GM23338 (cell line): ENCODE results near the gene OR8G1. TPM values are rescaled to one million over a fixed set of nuclear protein-coding genes. Genes with fewer than 3 reads are reported as not detected.

ENCODE experiments used
- ATAC-seq: fragments of 200-7000 bp; cut with Tn5 transposase; 3 replicates; pipeline ENCODE4 v1.9.1; 2020
- DNase-seq: peaks from one replicate; pipeline ENCODE4 v3.0.0-alpha.2; 2015; ENCODE audit warnings: low spot score
- H2AFZ ChIP-seq: fragments of 200-600 bp; sonication (generic); 2 replicates; pipeline ENCODE4 v1.8.0; 2016; ENCODE audit warnings: antibody characterized with exemption, mild to moderate bottlenecking, moderate library complexity
- H3F3A ChIP-seq: fragments of 200-600 bp; sonication (generic); replicated peaks from 2 replicates; pipeline ENCODE4 v1.8.0; 2017; ENCODE audit warnings: antibody characterized with exemption, mixed run types, low read depth
- H3K27ac ChIP-seq: fragments of 200-600 bp; sonication (generic); 2 replicates; pipeline ENCODE4 v1.6.1; 2016; ENCODE audit warnings: low read depth
- H3K27me3 ChIP-seq: fragments of 200-600 bp; sonication (generic); 2 replicates; pipeline ENCODE4 v1.8.0; 2016; ENCODE audit warnings: mild to moderate bottlenecking, mixed run types, moderate library complexity; ENCODE audit not compliant: insufficient read depth
- H3K36me3 ChIP-seq: fragments of 200-600 bp; sonication (generic); 2 replicates; pipeline ENCODE4 v1.8.0; 2016; ENCODE audit warnings: mild to moderate bottlenecking; ENCODE audit not compliant: insufficient read depth
- H3K4me1 ChIP-seq: fragments of 200-600 bp; sonication (generic); 2 replicates; pipeline ENCODE4 v1.8.0; 2016; ENCODE audit warnings: mild to moderate bottlenecking, moderate library complexity; ENCODE audit not compliant: insufficient read depth
- H3K4me2 ChIP-seq: fragments of 200-600 bp; sonication (generic); 2 replicates; pipeline ENCODE4 v1.7.1; 2017; ENCODE audit warnings: mixed run types
- H3K4me3 ChIP-seq: fragments of 200-600 bp; sonication (generic); 2 replicates; pipeline ENCODE4 v1.6.1; 2016; ENCODE audit warnings: mixed run types
- H3K79me2 ChIP-seq: fragments of 200-600 bp; sonication (generic); replicated peaks from 2 replicates; pipeline ENCODE4 v1.8.0; 2017; ENCODE audit warnings: mild to moderate bottlenecking; ENCODE audit not compliant: insufficient read depth
- H3K9me2 ChIP-seq: fragments of 200-600 bp; sonication (generic); 2 replicates; pipeline ENCODE4 v1.8.0; 2017; ENCODE audit not compliant: insufficient read depth
- H4K20me1 ChIP-seq: fragments of 200-600 bp; sonication (generic); replicated peaks from 2 replicates; pipeline ENCODE4 v1.8.0; 2017; ENCODE audit warnings: mild to moderate bottlenecking; ENCODE audit not compliant: insufficient read depth
- H3K27ac Mint-ChIP-seq: 2 replicates; pipeline ENCODE4 v1.8.0; 2020; ENCODE audit warnings: inconsistent platforms, mild to moderate bottlenecking, moderate library complexity, mixed read lengths
- H3K27me3 Mint-ChIP-seq: 3 replicates; pipeline ENCODE4 v1.8.0; 2022; ENCODE audit warnings: low read depth, mild to moderate bottlenecking, moderate library complexity, mixed read lengths, inconsistent platforms; ENCODE audit not compliant: insufficient read depth, poor library complexity
- H3K36me3 Mint-ChIP-seq: 3 replicates; pipeline ENCODE4 v1.8.0; 2021; ENCODE audit warnings: low read depth, mild to moderate bottlenecking, inconsistent platforms, moderate library complexity, mixed read lengths
- H3K4me1 Mint-ChIP-seq: 3 replicates; pipeline ENCODE4 v1.8.0; 2020; ENCODE audit warnings: mild to moderate bottlenecking, inconsistent platforms, mixed read lengths
- H3K4me3 Mint-ChIP-seq: 3 replicates; pipeline ENCODE4 v1.8.0; 2021; ENCODE audit warnings: moderate library complexity, mild to moderate bottlenecking, inconsistent platforms, mixed read lengths
- H3K9me3 Mint-ChIP-seq: 3 replicates; pipeline ENCODE4 v1.8.0; 2020; ENCODE audit warnings: moderate library complexity, mild to moderate bottlenecking, inconsistent platforms, mixed read lengths
- EZH2 ChIP-seq: fragments of 200-600 bp; sonication (generic); IDR thresholded peaks from one replicate; pipeline ENCODE4 v1.8.0; 2017; ENCODE audit warnings: antibody characterized with exemption, mild to moderate bottlenecking, low read depth; ENCODE audit not compliant: unreplicated experiment
- JUNB ChIP-seq: IDR thresholded peaks from one replicate; pipeline ENCODE4 v1.6.1; 2016; ENCODE audit warnings: antibody characterized with exemption; ENCODE audit not compliant: unreplicated experiment
- NANOG ChIP-seq: IDR thresholded peaks from 2 replicates; pipeline ENCODE4 v1.6.1; 2016; ENCODE audit warnings: antibody characterized with exemption, borderline replicate concordance
- STAT1 ChIP-seq: IDR thresholded peaks from one replicate; pipeline ENCODE4 v1.6.1; 2016; ENCODE audit warnings: antibody characterized with exemption; ENCODE audit not compliant: unreplicated experiment
- ZNF114 ChIP-seq: fragments of 250-450 bp; sonication (Bioruptor Pico); IDR thresholded peaks from 2 replicates; pipeline ENCODE4 v1.5.0; 2020; ENCODE audit warnings: mild to moderate bottlenecking, moderate library complexity
- polyA plus RNA-seq: library from polyadenylated mRNA; unstranded; fragments of >200 nt; fragmentation: Nextera tagmentation; extraction: Ambion mirVana; gene quantifications from 2 replicates; pipeline ENCODE4 v1.2.1, GENCODE V29; 2016
- total RNA-seq: library from RNA; depleted of rRNA; stranded (reverse); fragments of >200 nt; shearing (Covaris generic); gene quantifications from 2 replicates; pipeline ENCODE4 v1.2.3, GENCODE V29; 2014
- TF ChIP-seq, protein P1 (sequence below): IDR thresholded peaks from one replicate; pipeline ENCODE4 v1.6.1; 2018; ENCODE audit warnings: antibody characterized with exemption; ENCODE audit not compliant: unreplicated experiment
- TF ChIP-seq, protein P2 (sequence below), 2 experiments: fragments of 200-600 bp in 1 of 2; sonication (generic) in 1 of 2; conservative IDR thresholded peaks; 2 replicates each; pipeline versions ENCODE4 v1.5.1 to v1.6.1; 2016 to 2017; ENCODE audit warnings: antibody characterized with exemption in 2 of 2, low read depth in 2 of 2, mild to moderate bottlenecking in 2 of 2, moderate library complexity in 1 of 2
- TF ChIP-seq, protein P3 (sequence below): fragments of 250-450 bp; sonication (Bioruptor Pico); IDR thresholded peaks from 2 replicates; pipeline ENCODE4 v1.5.0; 2020; ENCODE audit warnings: mild to moderate bottlenecking, moderate library complexity

The OR8G1 gene
- total and polyA plus RNA-seq, 2 experiments from 2014 or later = not detected

DNA sequence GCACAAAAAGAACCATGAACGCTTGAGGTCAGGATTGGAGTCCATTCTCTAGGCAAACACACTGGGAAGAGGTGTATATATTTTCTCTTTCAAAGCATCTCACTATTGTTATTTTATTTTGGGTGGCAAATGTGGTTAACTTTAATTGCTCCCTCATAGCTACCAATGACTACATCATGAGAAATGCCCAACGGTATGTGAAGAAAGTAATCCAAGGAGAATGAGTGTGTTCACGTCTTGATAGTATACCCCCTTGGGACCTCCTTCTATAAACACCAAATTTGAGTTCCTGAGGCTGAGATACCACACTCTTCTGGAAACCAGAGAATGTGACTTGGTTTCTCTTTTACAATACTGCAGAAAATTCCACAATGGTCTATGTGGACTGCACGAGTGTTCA, 57.0 kb downstream of the OR8G1 start:
- Histone ChIP-seq H3F3A (no peaks in the 10 kb centered on the region), H2AFZ (no peak overlapping the region), H3K36me3 (no peaks in the 10 kb centered on the region), H3K27me3 (no peaks in the 10 kb centered on the region), H3K27ac (no peak overlapping the region), H3K9me2 (no peaks in the 10 kb centered on the region), H3K79me2 (no peaks in the 10 kb centered on the region), H3K4me1 (peaks cover 25% of the 10 kb centered on the region), H3K4me3 (no peak overlapping the region), H4K20me1 (no peaks in the 10 kb centered on the region), H3K4me2 (no peak overlapping the region)
- no peak for DNase-seq
- Mint-ChIP-seq H3K27me3 (no peaks in the 10 kb centered on the region), H3K9me3 (no peaks in the 10 kb centered on the region), H3K4me1 (peaks cover 16% of the 10 kb centered on the region), H3K4me3 (no peak overlapping the region), H3K27ac (no peak overlapping the region), H3K36me3 (no peaks in the 10 kb centered on the region)
- no peak for ATAC-seq
- TF ChIP-seq JUNB = no peak
- TF ChIP-seq, protein P1, sequence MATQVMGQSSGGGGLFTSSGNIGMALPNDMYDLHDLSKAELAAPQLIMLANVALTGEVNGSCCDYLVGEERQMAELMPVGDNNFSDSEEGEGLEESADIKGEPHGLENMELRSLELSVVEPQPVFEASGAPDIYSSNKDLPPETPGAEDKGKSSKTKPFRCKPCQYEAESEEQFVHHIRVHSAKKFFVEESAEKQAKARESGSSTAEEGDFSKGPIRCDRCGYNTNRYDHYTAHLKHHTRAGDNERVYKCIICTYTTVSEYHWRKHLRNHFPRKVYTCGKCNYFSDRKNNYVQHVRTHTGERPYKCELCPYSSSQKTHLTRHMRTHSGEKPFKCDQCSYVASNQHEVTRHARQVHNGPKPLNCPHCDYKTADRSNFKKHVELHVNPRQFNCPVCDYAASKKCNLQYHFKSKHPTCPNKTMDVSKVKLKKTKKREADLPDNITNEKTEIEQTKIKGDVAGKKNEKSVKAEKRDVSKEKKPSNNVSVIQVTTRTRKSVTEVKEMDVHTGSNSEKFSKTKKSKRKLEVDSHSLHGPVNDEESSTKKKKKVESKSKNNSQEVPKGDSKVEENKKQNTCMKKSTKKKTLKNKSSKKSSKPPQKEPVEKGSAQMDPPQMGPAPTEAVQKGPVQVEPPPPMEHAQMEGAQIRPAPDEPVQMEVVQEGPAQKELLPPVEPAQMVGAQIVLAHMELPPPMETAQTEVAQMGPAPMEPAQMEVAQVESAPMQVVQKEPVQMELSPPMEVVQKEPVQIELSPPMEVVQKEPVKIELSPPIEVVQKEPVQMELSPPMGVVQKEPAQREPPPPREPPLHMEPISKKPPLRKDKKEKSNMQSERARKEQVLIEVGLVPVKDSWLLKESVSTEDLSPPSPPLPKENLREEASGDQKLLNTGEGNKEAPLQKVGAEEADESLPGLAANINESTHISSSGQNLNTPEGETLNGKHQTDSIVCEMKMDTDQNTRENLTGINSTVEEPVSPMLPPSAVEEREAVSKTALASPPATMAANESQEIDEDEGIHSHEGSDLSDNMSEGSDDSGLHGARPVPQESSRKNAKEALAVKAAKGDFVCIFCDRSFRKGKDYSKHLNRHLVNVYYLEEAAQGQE = no peak
- no peak for TF ChIP-seq STAT1
- TF ChIP-seq, protein P2, sequence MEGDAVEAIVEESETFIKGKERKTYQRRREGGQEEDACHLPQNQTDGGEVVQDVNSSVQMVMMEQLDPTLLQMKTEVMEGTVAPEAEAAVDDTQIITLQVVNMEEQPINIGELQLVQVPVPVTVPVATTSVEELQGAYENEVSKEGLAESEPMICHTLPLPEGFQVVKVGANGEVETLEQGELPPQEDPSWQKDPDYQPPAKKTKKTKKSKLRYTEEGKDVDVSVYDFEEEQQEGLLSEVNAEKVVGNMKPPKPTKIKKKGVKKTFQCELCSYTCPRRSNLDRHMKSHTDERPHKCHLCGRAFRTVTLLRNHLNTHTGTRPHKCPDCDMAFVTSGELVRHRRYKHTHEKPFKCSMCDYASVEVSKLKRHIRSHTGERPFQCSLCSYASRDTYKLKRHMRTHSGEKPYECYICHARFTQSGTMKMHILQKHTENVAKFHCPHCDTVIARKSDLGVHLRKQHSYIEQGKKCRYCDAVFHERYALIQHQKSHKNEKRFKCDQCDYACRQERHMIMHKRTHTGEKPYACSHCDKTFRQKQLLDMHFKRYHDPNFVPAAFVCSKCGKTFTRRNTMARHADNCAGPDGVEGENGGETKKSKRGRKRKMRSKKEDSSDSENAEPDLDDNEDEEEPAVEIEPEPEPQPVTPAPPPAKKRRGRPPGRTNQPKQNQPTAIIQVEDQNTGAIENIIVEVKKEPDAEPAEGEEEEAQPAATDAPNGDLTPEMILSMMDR (conservative IDR thresholded peaks at IDR 0.05; ENCODE audit: low read depth in 2 of 2) = no peak
- TF ChIP-seq, protein P3, sequence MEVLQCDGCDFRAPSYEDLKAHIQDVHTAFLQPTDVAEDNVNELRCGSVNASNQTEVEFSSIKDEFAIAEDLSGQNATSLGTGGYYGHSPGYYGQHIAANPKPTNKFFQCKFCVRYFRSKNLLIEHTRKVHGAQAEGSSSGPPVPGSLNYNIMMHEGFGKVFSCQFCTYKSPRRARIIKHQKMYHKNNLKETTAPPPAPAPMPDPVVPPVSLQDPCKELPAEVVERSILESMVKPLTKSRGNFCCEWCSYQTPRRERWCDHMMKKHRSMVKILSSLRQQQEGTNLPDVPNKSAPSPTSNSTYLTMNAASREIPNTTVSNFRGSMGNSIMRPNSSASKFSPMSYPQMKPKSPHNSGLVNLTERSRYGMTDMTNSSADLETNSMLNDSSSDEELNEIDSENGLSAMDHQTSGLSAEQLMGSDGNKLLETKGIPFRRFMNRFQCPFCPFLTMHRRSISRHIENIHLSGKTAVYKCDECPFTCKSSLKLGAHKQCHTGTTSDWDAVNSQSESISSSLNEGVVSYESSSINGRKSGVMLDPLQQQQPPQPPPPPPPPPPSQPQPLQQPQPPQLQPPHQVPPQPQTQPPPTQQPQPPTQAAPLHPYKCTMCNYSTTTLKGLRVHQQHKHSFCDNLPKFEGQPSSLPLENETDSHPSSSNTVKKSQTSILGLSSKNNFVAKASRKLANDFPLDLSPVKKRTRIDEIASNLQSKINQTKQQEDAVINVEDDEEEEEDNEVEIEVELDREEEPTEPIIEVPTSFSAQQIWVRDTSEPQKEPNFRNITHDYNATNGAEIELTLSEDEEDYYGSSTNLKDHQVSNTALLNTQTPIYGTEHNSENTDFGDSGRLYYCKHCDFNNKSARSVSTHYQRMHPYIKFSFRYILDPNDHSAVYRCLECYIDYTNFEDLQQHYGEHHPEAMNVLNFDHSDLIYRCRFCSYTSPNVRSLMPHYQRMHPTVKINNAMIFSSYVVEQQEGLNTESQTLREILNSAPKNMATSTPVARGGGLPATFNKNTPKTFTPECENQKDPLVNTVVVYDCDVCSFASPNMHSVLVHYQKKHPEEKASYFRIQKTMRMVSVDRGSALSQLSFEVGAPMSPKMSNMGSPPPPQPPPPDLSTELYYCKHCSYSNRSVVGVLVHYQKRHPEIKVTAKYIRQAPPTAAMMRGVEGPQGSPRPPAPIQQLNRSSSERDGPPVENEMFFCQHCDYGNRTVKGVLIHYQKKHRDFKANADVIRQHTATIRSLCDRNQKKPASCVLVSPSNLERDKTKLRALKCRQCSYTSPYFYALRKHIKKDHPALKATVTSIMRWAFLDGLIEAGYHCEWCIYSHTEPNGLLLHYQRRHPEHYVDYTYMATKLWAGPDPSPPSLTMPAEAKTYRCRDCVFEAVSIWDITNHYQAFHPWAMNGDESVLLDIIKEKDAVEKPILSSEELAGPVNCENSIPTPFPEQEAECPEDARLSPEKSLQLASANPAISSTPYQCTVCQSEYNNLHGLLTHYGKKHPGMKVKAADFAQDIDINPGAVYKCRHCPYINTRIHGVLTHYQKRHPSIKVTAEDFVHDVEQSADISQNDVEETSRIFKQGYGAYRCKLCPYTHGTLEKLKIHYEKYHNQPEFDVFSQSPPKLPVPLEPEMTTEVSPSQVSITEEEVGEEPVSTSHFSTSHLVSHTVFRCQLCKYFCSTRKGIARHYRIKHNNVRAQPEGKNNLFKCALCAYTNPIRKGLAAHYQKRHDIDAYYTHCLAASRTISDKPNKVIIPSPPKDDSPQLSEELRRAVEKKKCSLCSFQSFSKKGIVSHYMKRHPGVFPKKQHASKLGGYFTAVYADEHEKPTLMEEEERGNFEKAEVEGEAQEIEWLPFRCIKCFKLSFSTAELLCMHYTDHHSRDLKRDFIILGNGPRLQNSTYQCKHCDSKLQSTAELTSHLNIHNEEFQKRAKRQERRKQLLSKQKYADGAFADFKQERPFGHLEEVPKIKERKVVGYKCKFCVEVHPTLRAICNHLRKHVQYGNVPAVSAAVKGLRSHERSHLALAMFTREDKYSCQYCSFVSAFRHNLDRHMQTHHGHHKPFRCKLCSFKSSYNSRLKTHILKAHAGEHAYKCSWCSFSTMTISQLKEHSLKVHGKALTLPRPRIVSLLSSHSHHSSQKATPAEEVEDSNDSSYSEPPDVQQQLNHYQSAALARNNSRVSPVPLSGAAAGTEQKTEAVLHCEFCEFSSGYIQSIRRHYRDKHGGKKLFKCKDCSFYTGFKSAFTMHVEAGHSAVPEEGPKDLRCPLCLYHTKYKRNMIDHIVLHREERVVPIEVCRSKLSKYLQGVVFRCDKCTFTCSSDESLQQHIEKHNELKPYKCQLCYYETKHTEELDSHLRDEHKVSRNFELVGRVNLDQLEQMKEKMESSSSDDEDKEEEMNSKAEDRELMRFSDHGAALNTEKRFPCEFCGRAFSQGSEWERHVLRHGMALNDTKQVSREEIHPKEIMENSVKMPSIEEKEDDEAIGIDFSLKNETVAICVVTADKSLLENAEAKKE (CRISPR knock-in tag) = no peak
- no peak for TF ChIP-seq EZH2
- TF ChIP-seq NANOG = no peak
- no peak for TF ChIP-seq ZNF114 (CRISPR knock-in tag)
